HG02870 (cell line): ENCODE results near the gene C8G.

Source experiments
- ATAC-seq: cut with Tn5 transposase; IDR thresholded peaks from one replicate; pipeline ENCODE4 v1.9.1; 2021; ENCODE audit warnings: mild to moderate bottlenecking, moderate library complexity; ENCODE audit not compliant: unreplicated experiment

Gene C8G

GRCh38 chr9:136964833-136965422 lies 19.9 kb downstream of the C8G start:
- ATAC-seq = no peak

DNA sequence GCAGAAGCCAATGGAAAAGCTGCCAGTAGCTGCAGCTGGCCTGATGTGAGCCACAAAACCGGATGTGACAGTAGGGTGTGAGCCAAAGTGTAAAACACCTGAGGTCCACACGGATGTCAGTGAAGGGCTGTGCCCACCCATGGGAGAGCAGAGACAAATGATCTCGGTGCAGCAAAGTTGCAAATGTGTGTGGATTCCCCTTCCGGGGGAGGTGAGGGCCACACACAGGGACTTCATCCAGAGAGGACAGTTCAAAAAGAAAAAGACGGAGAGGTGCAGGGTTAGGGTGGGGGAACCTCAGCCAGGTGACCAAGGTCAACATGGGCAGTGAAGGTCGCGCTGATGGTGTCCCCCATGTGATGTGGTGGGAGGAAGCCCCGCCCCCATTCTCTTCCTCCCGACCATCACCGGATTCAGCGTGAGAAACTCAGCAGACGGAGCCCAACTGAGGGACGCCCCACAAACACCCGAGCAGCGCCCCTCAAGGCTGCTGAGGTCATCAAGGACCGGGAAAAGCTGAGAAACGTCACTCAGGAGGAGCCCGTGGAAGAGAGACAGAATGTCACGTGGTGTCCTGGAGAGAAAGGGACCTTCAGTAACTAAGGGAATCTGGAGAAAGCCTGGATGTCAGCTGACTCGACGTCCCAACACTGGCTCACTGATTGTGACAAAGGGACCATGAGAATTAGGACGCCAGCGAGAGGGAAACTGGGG lies 20.9 kb downstream of the C8G start:
- ATAC-seq = no peak

DNA sequence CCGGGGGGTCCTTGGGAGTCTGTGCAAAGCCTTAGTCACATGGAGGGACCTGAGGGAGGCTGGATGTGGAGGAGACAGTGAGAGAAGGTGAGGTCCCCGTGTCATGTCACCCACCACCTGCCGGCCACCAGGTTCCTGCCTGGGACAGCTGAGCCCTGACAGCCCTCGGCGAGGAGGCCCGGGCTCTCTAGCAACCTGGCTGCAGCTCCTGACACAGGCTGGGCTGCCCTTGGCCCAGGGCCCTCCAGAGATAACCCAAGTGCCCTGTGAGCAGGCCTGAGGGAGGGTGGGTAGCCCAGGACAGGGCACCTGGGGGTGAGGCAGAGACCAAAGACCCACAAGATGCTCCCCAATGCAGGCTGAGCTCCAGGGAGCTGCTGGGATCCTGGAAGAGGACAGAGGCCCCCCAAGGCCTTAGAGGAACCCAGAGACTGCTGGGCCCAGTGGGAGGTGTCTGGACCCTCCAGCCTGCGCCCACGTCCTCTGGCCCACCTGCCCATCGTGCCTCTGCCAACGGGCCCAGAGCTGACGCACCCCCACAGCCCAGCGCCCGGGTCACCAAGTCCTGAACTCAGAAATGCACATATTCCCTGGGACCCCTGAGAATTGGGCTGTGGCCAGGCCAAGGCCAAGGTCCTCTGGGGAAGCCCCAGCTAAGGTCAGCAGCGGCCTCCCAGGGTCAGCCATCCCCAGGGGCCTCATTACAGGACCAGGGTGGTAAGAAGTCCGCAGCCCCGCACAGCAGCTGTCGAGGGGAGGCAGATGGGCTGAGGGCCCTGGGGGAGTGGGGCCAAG lies 23.5 kb downstream of the C8G start:
- ATAC-seq = no peak

- ATAC-seq = no peak
Measured at GRCh38 chr9:136969150-136969549, 24.1 kb downstream of the C8G start.

GRCh38 chr9:136969774-136970173 lies 24.7 kb downstream of the C8G start:
- ATAC-seq = no peak

DNA sequence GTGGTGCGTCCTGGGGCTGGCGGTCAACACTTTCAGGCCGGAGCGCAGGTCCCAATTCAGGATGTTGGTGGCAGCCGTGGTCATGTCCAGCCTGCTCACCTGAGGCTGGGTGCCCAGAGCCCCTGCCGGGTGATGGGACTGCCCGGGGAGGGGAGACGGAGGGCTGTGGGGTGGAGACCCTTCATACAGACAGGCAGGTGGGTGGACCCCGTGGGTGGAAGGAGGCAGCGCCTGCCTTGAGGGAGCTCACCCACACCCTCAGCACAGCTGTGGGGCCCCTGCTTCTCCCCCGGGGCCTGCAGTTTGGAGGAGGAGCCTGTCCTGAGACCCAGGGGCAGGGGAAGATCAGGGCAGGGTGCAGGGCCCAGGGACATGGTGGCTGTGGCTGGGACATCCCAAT lies 25.3 kb downstream of the C8G start:
- no peak for ATAC-seq

DNA sequence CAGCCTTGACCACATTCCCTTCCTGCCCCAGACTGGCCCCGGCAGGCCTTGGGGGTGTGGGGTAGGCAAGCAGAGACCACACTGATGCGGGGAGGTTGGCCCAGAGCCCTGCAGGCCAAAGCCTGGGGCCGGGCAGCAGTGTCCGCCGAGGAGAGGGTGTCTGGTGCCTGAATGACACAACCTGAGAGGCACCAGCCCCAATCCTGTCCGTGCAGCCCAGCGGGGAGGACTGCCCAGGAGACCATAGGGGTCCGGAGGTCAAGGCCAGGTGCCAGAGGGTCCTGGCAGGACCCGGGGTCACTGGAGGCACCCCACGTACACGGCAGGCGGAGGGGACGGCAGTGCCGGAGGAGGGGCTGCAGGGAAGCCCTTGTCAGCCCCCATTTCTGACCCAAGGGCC lies 26.7 kb downstream of the C8G start:
- no peak for ATAC-seq

GRCh38 chr9:136972335-136972734 lies 27.3 kb downstream of the C8G start:
- ATAC-seq = no peak

DNA sequence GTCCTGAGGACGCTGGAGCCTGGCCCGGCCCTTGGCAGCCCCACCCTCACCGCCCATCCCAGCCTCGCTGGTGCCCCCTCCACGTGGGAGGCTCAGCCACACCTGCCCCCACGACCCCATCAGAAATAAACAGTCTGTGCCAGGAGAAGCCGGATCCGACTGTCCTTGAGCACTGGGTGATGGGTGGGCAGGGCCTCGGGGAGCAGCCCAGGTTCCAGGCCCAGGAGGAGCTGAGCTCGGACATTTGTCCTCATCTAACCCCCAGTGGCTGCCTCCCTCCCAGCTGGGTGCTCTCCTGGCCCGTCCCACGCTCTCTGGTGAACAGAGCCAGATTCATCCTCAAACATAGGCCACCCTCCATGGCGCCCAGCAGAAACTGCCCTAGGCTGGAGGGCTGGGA lies 27.7 kb downstream of the C8G start:
- no peak for ATAC-seq

- no peak for ATAC-seq
Measured at GRCh38 chr9:136973618-136974617, 28.9 kb downstream of the C8G start.

GRCh38 chr9:136974817-136975535 lies 29.9 kb downstream of the C8G start:
- no peak for ATAC-seq

- no peak for ATAC-seq
Measured at GRCh38 chr9:136975644-136976043, 30.6 kb downstream of the C8G start.

DNA sequence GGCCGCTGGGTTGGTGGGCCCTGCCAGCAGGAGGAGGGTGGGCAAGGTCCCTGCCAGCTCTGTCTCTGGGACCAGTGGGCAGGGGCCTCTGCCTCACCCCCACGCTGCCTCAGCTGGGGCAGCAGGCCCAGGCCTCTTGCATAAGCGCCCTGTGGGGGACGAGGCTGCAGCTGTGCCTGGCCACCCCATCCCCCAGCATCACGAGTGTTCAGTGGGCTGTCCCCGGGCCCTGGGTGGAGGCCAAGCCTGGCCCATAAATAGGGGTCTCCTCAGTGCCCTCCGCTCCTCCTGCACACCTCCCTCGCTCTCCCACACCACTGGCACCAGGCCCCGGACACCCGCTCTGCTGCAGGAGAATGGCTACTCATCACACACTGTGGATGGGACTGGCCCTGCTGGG lies 32.2 kb downstream of the C8G start, which contains the start of gene PTGDS:
TSS of gene PTGDS (plus strand) at position 282 of the 400 bp plus-strand sequence. CDS start at position 357, 75 bp downstream.
- no peak for ATAC-seq

DNA sequence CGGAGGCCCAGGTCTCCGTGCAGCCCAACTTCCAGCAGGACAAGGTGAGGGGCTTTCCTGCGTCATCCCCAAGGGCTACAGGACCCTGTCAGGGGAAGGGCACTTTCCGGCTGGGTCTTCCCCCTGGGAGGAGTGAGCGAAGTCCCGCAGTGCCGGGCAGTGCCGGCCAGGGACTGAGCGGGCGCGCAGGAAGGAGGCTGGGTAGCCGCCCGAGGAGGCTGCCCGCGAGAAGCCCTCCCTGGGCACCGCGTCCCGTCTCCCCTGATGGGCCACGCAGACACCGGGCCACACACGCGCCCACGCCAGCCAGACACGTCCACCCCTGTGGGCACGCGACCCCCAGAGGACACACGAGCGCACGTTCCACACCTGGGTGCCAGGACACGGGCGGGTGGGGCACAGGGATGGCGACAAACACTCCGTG lies 32.6 kb downstream of the C8G start:
- no peak for ATAC-seq

DNA sequence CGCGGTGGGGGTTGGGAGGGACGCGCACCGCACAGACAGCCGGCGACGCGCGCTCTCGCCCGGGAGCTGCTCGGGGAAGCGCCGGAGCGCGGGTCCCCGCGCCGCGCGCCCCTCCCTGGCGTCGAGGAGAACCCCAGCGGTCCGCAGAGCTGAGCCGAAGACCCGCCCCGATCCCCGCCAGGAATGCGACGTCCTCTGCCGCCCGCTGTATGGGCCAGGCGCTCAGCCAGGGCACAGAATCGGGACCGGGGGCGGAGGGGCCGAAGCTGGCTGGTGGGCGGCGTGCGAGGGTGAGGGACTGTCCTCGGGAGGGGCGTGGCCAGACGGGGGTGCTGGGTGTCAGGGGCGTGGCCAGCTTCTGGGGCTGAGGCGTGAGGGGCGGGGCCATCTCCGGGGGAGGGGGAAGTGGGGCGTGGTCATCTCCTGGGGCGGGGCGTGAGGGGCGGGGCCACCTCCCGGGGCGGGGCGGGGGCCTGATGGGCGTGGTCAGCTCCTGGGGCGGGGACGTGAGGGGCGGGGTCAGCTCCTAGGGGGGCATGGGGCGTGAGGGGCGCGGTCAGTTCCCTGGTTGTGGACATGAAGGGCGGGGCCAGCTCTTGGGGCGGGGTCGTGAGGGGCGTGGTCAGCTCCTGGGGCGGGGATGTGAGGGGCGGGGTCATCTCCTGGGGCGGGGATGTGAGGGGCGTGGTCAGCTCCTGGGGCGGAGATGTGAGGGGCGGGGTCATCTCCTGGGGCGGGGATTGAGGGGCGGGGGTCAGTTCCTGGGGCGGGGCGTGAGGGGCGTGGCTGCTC lies 33.2 kb downstream of the C8G start:
- ATAC-seq = no peak

DNA sequence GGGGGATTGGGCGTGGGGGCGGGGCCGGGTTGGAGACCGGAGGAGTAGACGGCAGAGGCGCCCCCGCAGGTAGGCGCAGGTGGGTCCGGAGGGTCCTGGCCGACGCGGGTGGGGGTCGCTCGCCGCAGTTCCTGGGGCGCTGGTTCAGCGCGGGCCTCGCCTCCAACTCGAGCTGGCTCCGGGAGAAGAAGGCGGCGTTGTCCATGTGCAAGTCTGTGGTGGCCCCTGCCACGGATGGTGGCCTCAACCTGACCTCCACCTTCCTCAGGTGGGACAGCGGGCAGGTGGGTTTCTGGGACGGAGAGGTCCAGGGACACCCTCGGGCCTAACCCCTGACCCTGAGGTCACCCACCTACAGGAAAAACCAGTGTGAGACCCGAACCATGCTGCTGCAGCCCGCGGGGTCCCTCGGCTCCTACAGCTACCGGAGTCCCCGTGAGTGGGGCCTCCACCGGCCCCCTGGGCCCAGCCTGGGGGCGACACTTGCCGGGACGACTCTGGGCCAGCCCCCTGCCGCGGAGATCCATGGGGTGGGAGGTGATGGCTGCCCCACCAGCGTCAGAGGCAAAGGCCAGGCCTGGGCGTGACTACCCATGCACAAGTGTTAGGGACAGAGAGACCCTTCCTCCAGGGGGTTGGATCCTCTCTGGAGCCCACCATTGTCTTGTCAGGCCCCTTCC lies 34.0 kb downstream of the C8G start:
- ATAC-seq = no peak

DNA sequence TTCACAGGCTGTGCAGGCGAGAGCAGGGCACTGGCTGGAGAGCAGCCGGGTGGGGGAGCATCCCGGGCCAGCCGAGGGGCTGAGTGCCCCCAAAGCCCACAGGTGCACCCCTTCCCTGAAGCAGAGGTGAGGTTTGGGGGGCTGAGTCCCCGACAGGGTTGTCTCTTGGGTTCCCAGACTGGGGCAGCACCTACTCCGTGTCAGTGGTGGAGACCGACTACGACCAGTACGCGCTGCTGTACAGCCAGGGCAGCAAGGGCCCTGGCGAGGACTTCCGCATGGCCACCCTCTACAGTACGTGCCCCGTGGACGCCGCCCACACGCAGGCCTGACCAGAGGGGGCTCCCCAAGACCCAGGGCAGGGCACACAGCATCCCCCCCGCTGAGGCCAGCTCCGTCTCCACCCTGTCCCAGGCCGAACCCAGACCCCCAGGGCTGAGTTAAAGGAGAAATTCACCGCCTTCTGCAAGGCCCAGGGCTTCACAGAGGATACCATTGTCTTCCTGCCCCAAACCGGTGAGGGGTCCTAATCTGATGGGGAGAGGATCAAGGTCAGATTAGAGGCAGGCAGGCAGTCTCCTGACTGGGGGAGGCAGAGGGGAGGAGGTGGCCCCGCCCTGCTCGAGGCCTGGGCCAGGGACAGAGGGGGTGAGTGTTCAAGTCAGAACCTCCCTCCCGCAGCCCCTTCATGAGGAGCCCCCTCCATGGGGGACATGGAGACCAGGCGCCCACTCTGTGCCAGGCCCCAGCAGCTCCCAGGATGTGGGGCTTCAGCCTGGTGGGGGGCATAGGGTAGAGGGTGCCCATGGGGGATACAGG lies 34.9 kb downstream of the C8G start:
- ATAC-seq = no peak
